SKM-1 treated with dmso at 0.1 percent for 144 hours (cell line): ENCODE data around the gene HDAC7.

Experiments used
- DNase-seq: peaks from one replicate; lab custom pipeline; 2025; ENCODE audit not compliant: unreplicated experiment; lab: John Stamatoyannopoulos, UW

HDAC7 gene

GRCh38 chr12:47795121-47795813 is 24.4 kb downstream of the HDAC7 start:
- DNase-seq = no peak

- no peak for DNase-seq
Observed at GRCh38 chr12:47794679-47795078, 25.0 kb downstream of the HDAC7 start.

DNA sequence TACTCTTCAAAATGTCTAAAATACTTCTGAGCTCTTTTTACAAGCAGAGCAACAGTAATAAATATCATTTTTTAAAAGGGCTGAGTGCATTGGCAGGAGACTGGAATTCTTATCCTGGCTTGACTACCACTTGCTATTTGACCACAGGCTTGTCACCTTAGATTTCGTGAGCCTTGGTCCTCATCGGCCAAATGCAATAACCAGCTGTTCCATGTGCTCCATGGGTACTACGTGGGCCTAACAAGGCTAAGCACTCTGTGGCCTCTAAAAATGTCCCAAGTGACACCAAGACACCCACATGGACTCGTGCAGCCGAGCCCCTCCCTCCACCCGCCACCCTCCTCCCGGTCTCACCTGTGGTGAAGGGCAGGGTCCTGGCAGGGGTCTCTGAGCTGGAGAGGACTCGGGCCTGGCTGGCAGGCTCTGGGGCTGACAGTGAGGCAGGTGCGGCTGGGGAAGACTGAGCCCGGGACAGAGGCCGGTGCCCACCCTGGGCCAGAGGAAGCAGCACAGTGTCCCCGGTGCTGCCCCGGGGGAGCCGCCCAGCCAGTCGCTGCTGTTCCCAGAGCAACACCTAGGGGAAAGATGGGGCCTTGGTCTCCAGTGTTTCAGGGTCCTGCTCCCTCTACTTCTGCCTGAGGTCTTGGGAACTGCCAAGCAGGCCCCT is 26.6 kb downstream of the HDAC7 start:
- no peak for DNase-seq

- no peak for DNase-seq
Observed at GRCh38 chr12:47791874-47792273, 27.8 kb downstream of the HDAC7 start.

GRCh38 chr12:47791351-47791746 is 28.4 kb downstream of the HDAC7 start:
- DNase-seq = no peak

GRCh38 chr12:47790676-47791350 is 28.9 kb downstream of the HDAC7 start:
- DNase-seq = no peak

GRCh38 chr12:47789712-47790489 is 29.8 kb downstream of the HDAC7 start:
- DNase-seq = no peak

DNA sequence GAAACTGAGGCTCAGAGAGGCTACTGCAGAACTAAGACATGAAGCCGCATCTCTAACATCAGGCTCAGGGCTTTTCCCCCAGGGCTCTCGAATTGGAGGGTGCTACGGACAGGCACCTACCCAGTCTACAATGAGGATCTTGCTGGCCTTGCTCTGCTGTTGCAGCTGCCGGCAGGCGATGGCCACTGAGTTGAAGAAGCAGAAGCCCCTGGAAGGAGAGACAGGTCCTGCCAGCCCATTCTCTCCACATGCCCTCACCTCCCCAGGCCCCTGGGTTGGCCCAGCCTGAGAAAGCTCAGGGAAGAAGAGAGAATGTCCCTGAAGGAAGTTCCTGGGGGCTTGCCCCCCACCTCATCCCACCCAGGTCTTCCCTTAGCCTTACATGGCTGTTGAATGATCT is 30.6 kb downstream of the HDAC7 start:
- DNase-seq = no peak

DNA sequence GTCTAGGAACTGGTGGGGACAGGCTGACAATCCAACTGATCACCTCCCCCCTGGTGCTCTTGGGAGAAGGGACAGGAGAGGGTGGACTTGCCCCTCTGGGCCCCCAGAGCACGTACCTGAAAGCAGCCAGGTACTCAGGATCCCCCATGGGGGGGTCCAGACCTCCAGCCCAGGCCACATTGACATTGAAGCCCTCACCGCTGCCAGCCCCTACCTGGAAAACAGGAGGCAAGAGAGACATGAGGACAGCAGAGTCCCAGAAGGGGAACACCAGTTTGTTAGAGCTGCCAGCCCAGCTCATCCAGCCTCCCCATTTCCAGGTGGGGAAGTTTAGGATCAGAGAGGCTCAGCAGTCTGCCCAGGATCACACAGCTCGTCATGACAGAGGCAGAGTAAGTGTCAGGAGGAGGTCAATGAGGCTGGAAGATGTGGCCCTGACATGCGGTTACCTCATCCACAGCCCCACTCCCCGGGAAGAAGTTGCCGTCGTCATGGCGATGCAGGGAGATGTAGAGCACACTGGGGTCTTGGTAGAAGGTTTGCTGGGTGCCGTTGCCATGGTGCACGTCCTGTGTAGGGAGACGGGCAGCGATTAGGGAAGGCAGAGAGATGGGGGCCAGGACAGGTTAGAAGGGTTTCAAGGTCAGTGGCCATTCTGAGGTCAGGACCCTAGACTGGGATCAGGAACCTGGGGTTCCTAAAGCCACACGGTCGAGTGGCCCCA is 31.9 kb downstream of the HDAC7 start:
- DNase-seq = no peak

- DNase-seq = no peak
Observed at GRCh38 chr12:47786662-47787280, 32.9 kb downstream of the HDAC7 start.

- DNase-seq = no peak
Observed at GRCh38 chr12:47785887-47786661, 33.6 kb downstream of the HDAC7 start.

GRCh38 chr12:47785036-47785886 is 34.4 kb downstream of the HDAC7 start:
- DNase-seq = no peak

GRCh38 chr12:47783821-47784819 is 35.6 kb downstream of the HDAC7 start:
- no peak for DNase-seq

- DNase-seq = no peak
Observed at GRCh38 chr12:47783024-47783755, 36.5 kb downstream of the HDAC7 start.

- no peak for DNase-seq
Observed at GRCh38 chr12:47782372-47782770, 37.3 kb downstream of the HDAC7 start.

DNA sequence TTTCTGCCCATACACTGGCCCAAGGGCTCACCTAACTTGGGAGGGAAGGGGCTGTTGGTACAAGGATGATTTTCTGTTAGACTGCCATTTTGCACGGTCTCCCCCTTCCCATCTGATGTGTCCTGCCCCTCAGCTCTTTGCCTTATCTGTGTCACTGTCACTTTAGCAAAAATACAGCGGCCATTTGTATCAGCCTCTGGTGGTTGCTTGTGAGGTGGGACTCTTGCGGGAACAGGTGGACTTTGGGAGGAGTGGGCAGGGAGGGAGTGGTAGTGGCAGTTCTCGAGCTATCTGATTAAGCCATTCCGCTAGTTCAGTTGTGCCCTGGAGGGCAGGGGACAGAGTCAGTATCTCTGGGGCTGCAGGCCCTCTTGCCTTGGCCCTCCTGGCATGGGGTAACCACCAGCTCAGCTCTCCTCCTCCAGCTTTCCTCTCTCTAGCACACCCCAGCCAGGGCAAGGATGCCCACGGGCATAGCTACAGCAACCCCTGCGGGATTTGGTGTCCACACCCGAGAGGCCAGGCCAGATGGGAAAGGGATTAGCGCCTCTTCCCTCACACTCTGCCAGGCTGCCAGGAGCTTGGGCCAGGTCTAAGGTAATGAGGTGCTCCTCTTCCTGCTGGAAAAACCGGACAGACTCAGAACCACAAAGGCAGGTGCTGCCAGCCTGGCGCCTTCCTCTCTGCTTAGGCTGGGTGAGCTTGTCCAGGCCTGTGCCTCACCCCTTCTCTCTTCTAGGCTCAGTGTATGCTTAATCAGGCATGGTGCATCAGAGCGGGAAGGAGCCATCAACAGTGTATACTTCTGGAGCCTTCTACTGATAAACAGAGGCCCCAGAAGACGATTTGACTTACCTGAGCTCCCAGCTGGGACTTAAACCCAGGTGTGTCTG is 38.0 kb downstream of the HDAC7 start:
- no peak for DNase-seq
